NCI-H2227 treated with DMSO at 0.1 percent for 48 hours (cell line): ENCODE measurements around the gene JMJD1C.
"Not testable (repeated sequence)": the region's sequence is repeated elsewhere in the genome, so short reads cannot be mapped to it uniquely, and the experiment has no call there.

Experiments used
- DNase-seq: peaks from one replicate; lab custom pipeline; 2025; lab: John Stamatoyannopoulos, UW

Gene JMJD1C

DNA sequence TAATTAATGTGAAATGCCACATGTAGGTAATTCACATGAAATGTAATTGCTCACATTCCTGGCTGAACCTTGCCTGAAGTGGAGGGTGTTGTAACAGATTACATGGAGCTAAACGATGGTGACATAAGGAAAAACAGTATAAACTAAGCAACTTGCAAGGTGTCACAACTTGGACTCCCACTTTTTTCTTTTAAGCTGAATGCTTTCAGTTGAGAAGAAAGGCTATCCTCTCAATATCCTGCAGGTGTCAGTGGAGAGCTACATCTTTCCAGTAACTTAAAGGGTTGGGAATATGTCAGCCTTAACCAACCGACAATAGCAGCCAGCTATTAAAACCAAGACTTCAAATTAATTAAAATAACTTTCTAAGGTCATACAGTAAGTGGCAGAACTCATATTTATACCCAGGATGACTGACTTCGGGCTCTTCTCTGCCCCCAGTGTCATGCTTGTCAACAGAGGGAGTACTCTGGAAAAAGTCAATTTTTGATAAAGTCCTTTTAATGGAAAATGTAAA is 299.0 kb downstream of the JMJD1C start:
- peak; percentile 42 for DNase-seq

DNA sequence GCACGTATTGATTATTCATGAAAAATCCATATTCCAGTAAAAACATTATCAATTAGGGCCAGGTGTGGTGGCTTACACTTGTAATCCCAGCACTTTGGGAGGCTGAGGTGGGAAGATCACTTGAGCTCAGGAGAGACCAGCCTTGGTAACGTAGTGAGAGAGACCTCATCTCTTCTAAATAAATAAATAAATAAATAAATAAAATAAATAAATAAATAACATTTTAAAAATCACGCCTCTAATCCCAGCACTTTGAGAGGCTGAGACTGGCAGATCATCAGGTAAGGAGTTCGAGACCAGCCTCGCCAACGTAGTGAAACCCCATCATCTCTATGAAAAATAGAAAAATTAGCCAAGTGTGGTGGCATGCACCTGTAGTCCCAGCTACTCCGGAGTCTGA is 300.5 kb downstream of the JMJD1C start:
- DNase-seq: no peak

DNA sequence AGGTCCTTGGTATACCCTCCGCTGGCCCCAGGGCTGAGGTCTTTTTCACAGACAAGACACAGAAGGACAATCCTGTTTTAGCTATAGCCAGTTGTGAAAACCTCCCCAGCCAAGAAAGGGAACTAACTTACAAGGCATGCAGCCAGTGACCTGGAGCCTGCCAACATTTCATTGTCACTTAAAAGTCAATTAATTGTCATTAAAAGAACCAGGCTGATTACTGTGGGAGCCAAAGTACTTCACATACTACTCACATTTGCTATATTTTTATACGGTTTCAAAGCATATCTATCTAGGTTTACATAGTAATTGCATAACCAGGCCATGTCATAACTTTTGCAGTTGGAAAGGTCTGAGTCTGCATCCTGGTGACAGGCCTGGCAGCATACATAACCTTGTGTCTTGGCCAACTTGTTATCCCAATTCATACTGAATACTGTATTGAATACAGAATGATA is 301.6 kb downstream of the JMJD1C start:
- no peak for DNase-seq

DNA sequence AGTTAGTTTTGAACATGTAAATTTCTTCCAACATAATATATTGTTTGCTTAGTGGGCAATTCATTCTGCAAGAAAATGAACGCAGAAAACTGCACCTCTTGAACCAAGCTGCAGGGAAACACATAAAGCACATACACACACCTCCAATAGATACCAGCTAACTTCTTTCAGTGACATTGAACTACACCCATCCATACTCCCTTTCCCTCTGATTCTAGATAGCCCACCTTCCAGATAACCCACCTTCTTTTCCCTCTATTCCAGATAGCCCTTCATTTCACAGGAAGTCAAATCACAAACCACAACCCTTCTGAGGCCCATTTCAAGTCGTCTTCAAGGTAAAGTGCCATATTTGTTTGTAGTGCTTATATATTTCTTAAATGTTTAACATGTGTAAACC is 304.2 kb downstream of the JMJD1C start:
- DNase-seq: no peak

DNA sequence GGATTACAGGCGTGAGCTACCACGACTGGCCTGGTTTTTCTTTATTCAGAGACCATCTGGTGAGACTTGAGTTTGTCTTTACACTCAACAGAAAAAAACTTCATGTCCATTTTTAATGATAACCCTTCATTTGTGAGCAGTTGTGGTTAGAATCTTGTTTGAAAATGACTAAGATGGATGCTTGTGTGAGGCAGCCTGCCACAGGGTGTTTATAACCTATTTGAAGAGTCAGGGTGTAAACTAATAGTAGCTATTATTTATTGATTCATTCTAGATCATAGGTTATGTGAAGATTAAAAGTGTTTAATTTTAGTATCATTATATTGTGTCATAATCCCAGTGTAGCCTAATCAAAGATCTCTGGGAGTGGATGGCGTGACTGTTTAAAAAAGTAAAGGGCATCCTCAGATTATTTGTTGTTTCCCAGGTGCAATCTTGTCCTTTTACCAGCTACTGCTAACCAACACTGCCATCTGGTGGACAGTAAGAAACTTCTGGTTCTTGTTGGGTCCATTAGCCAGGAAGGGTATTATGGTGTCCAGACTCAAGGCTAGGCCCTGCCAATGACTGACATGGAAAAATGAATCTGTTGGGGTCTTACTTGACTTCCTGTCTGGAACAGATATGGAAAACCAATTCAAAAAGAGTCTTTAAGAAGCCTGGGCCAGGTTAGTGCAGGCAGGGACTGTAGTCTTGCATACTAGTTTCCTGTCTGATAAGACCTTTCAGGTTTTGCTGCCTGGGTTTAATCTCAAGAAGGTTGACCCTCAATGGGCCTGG is 307.7 kb downstream of the JMJD1C start:
- DNase-seq: peak; percentile 63

DNA sequence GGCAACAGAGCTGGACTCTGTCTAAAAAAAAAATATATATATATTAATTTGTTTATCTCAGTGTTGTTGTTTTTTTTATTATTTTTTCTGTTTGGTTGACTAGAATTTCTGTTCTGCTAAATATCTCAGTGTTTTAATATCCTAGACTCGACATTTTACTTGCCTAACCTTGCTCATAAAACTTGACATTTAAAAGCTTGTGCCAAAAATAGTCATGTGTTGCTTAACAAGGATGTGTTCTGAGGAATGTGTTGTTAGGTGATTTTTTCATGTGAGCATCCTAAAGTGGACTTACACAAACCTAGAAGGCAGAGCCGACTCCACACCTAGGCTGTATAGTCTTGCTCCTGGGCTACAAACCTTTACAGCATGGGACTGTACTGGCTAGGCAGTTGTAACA is 309.5 kb downstream of the JMJD1C start:
- DNase-seq: no peak

DNA sequence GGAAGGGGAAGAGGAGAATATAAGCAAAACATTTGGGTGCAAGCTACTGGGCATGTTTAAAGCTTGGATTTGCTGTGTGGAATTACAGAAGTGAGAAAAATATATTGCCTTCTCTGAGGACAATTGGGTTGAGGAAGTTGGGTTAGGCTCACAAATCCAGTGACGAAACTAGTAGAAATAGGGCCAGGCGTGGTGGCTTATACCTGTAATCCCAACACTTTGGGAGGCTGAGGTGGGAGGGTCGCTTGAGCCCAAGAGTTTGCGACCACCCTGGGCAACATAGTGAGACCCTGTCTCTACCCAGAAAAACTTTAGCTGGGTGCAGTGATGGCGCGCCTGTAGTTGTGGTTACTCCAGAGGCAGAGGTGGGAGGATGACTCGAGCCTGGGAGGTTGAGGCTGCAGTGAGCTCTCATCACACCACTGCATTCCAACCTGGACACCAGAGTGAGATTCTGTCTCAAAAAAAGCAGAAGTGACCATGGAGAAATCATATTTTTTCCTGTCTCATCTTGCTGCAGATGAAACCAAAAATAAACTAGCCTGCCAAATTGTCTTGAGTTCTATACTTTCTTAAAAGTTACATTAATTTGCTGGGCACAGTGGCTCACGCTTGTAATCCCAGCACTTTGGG is 310.3 kb downstream of the JMJD1C start:
- no peak for DNase-seq

DNA sequence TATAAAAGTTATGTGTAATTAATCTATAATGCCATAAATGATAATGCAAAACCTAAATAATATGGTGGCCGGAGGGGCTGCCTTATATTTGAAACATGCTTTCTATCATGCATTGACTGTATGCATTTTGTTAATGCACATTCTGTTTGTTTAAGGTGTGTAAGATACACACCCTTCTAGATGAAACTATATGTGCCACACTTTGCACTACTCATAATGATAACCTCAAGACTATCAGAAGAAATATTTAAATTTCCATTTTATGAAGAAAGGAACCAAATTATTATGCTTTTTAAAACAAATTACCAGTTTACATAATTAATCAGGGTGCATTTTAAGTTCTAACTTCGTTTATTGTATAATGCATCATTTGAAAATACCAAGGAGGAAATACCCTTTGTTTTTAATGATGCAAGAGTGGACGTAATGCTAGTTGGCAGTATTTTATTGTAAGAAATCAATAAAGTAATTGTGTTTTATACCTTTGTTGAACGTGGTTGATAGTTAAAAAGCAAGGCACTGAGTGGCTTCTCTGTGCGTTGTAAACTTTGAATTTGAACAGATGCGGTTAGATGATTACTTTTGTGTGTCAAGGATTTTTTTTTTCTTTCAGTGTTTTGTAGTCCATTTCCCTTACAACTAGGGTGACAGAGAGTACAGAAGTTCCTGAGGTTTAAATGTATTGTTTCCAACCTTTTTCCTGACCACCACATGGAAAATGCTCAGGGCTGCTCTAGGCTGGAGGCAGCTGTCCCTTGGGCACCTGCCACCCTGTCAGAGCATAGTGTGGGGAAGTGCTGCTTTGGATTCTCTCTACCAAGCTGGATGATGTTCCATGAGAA is 311.0 kb downstream of the JMJD1C start:
- DNase-seq: no peak

DNA sequence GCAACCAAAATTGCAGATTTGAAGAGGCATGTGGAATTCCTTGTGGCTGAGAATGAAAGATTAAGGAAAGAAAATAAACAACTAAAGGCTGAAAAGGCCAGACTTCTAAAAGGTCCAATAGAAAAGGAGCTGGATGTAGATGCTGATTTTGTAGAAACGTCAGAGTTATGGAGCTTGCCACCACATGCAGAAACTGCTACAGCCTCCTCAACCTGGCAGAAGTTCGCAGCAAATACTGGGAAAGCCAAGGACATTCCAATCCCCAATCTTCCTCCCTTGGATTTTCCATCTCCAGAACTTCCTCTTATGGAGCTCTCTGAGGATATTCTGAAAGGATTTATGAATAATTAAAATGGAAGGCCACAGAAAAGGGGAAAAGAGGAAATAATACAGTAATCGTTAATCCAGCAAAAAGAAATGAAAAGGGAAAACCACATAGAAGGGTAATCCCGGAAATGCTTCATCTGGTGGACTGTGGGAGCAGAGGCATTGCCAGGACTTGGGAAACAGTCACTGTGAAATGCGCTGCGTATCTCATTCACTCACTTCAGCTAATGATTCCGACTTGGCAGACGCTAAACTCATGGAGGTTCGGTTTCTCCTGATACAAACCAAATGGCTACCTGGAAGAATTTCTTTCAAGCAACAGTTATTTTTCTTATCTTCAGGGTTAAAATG is 311.8 kb downstream of the JMJD1C start:
- DNase-seq: not testable (repeated sequence)

DNA sequence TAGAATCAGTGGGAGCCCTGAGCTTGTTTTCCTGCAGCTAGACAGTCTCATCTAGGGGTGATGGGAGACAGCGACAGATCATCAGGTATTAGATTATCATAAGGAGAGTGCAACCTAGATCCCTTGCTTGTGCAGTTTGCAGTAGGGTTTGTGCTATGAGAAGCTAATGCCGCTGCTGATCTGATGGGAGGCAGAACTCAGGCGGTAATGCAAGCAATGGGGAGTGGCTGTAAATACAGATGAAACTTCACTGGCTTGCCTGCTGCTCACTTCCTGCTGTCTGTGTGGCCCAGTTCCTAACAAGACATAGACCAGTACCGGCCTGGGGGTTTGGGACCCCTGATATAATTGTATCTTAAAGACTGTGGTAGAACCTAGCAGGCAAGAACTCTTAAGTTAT is 315.0 kb downstream of the JMJD1C start:
- no peak for DNase-seq

DNA sequence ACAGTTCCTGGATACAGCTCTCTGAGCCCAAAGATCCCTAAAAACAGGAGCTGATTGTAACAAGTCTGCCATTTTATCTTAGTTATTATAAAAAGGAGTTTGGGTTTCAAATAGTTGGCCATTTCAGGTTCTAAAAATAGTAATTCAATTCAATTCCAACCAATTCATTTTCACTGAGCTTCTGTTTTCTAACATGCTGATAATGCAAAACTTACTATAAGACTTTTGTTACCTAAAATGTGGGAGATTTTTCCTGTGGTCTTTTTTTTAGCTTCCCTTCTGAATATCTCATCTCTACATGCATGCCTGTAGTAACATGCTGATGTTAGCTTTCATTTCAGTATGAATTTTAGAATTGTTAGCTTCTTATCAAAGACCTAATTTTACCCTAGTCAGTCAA is 319.3 kb downstream of the JMJD1C start:
- no peak for DNase-seq

DNA sequence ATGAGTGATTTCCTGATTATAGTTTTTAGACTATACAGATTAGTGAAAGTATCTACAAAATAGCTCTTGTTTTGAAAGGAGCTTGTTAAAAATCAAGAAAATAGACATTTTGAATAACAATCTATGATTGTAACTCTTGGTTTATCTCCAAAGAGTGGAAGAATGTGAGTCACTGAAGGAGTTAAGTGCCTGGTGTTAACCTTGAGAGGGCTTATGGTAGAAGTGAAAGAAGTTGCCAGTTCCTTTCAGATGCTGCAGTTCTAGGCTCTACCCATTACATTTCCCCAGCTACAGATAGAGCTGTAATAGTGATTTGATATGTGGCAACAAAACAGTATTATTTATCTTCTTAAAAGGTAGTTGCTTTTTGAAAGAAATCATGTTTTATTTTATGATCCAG is 320.0 kb downstream of the JMJD1C start:
- DNase-seq: no peak

DNA sequence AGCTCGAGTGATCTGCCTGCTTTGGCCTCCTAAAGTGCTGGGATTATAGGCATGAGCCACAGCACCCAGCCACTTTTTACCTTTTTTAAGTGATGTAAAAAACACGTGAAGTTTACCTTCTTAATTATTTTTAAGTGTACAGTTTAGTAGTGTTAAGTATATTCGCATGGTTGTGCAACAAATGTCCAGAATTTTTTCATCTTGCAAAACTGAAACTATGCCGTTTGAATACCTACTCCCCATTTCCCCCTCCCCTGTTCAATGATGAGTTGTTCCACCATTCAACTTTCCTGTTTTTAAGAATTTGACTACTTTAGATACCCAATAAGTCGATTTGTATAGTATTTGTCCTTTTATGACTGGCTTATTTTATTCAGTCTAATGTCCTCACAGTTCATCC is 321.8 kb downstream of the JMJD1C start:
- no peak for DNase-seq

DNA sequence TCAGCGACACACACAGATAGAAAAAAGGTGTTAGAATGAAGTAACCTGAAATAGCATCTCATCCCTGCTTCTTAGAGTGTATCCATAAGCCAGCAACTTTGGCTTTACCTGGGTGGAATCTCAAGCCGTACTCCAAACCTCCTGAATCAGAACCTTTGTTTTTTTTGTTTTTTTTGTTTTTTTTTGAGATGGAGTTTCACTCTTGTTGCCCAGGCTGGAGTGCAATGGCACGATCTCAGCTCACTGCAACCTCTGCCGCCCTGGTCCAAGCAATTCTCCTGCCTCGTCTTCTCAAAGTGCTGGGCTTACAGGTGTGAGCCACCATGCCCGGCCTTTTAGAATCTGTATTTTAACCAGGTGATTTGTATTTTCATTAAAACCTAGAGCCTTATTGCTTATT is 323.6 kb downstream of the JMJD1C start:
- DNase-seq: no peak

DNA sequence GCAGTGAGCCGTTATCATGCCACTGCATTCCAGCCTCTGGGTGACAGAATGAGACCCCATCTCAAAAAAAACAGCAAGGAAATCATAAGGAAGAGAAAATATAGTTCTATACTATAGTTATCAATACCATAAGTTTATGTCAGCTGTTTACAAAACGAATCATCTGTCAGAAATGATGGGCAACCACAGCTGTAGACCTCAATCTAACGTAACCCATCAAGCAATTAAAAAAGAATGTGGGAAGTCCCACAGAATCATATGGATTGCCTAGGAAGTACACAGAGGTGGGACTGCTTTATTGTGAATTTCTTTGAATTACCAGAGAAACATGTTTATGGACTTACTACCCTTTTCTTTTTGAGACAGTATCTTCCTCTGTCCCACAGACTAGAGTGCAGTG is 325.7 kb downstream of the JMJD1C start:
- no peak for DNase-seq

DNA sequence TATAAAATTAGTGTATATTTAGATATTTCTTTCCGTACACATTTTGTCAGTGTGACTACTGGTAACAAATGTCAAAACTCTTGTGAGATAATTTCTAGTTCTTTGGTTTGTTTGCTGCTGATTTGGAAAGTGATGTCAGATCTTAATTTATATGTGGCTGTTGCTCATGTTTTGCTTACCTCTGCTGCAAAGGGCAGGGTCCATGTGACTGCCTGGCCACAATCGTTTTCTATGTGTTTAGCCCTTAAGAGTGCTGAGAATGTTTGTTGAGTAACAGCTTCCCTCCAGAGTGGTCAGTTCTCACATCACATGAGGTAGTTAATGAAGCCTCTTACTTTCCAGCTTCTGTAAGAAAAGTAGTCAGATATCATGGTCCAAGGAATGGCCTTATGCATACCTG is 328.5 kb downstream of the JMJD1C start:
- no peak for DNase-seq

DNA sequence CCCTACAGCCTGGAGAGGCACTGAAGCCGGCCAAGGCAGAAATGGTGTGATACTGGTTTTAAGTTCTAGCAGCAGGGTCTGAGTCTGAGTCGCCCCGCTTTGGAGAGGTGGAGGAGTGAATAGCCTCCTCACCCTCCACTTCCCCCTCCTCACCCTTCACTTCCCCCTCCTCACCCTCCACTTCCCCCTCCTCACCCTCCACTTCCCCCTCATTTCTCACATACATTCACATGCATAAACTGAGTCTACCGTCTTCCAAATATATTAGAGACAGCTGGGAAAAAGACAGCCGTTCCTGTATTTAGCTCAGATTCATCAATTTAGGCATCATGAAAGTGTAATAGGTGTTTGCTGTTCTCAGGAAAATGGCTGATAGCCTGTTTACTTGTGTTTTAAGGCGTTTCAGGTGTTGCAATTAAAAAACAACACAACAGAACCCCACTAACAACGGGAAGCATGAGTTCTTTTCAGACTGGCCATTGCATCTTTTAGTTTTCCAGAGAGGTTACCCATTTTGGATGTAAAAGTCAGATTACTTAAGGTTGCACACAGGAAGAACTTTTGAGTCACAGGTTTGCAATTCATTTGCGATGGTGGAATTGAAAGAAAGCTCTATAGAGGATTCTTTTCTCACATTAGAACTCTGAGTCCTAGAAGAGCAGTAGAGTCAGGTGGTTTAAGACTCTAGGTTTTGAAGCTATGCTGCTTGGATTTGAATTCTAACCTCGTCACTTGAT is 331.8 kb downstream of the JMJD1C start:
- DNase-seq: no peak

DNA sequence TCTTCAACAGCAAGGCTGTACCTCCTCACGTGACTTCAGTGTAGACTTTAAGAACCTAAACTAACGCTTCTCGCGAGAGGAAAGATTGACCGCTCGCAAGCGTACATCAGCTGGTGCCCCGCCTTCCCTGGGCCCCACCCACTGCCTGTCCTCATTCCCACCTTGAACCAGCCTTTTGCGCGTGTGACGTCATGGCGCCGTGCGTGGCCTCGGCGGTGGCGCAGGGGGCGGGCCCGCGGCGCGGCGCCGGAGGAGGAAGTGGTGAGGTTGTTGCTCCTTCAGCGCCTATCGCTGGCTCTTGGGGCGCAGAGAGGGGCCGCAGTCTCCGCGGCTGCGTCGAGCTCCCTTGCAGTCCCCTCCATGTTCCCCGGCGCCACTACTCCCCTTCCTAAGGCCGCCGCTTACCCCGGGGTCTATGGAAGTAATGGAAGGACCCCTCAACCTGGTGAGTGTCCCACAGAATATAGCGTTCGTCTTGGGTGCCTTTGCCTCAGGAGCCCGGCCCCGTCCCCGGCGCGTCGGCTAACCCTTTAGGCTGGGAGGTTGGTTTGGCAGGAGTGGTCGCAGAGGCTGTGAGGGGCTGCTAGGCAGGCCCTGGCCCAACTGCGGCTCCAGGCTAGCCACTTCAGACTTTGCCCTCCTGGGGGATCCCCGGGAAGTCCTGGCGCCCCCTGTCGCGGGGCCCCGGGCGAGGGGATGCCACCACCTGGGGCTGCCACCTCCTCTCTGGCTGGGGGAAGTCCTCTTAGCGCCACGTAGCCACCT is 332.5 kb downstream of the JMJD1C start, which contains the start of gene NRBF2:
Gene NRBF2 (plus strand): TSS at position 273 of the 765 bp plus-strand sequence. CDS start 143 bp downstream, at position 416.
- DNase-seq: peak; percentile 96

DNA sequence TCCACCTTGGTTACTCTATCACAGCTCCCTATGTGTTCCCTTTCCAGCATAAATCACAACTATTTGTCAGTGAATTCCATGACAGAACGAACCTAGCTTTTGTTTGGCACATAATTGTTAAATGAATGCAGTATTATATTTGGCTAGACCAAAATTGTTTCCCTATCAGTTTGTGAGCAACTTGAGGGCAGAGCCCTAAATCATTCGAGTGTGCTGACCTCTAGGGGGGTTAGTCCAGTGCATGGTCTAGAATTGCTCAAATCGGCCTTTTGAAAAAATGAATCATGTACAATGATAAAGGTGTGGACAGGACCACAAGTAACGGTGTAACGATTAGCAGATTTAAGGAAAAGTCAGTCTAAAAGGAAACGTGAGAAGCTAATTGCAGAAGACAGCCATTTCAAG is 333.1 kb downstream of the JMJD1C start:
- no peak for DNase-seq

DNA sequence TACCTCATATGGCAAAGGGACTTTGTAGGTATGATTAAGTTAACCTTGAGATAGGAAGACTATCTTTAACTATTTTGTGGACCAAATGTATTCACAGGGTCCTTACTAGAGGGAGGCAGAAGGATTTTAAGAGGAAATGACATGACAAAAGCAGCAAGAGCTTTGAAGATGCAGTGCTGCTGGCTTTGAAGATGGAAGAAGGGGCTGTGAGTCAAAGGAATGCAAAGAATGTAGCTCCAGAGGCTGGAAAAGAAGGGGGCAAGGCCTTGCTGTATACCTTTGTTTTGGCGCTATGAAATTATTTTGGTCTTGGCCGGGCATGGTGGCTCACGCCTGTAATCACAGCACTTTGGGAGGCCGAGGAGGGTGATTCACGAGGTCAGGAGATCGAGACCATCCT is 335.9 kb downstream of the JMJD1C start:
- no peak for DNase-seq
